ENCODE results near the gene TMEM59L. TPM values are rescaled to one million over a fixed set of nuclear protein-coding genes. Genes with fewer than 3 reads are reported as not detected.

The TMEM59L gene
- total and polyA plus RNA-seq, 9 of the 15 experiments (the other 6 are each of a cell fraction or from before 2014, with no cell fraction given): 0.37 TPM; not detected in 8

GRCh38 chr19:18660051-18660910 is 47.6 kb downstream of the TMEM59L start:
- Histone ChIP-seq H3K4me1 (replicated peaks in 1 of 2; ENCODE audit: control insufficient read depth in 2 of 2, insufficient read depth in 2 of 2, low read length in 2 of 2) (peaks cover 7 to 58% of the 10 kb centered on the region in 2 experiments; a peak in 4 of 5 replicates), H3K4me2 (ENCODE audit: insufficient read depth, low read length) (no peak overlapping the region), H3K36me3 (ENCODE audit: control insufficient read depth, insufficient read depth, low read length) (no peaks in the 10 kb centered on the region; the same call in 2 of the 3 replicates), H3K79me2 (ENCODE audit: control insufficient read depth, insufficient read depth, low read length) (no peaks in the 10 kb centered on the region), H3K27me3 (ENCODE audit: control insufficient read depth in 2 of 2, insufficient read depth in 2 of 2, low read length in 2 of 2) (no peaks in the 10 kb centered on the region), H3K9ac (ENCODE audit: insufficient read depth in 1 of 2, low read depth in 2 of 2, low read length in 2 of 2) (peak overlapping the region in 1 of 2 experiments; percentile 74; a peak in 1 of 4 replicates), H3K4me3 (no peak overlapping the region), H3K9me1 (ENCODE audit: control insufficient read depth, insufficient read depth, low read length) (no peaks in the 10 kb centered on the region), H4K20me1 (replicated peaks; ENCODE audit: control insufficient read depth, insufficient read depth, low read length) (peaks cover 43% of the 10 kb centered on the region; the same call in 1 of the 2 replicates), H3K9me3 (replicated peaks; ENCODE audit: control insufficient read depth, insufficient read depth, low read depth, low read length) (no peaks in the 10 kb centered on the region), H2AFZ (ENCODE audit: low read depth, low read length) (no peak overlapping the region), H3K27ac (ENCODE audit: extremely low read depth, low read depth, low read length) (no peak overlapping the region)
- POLR2A ChIA-PET: interaction anchor here (0.5 to 0.7 kb wide), 2 partner anchors 23 to 88 kb away, joined by 4 read pairs; no protein-coding TSS in a partner anchor
- intact Hi-C loops (cut with micrococcal nuclease) (no loop called here), in situ Hi-C loops (cut with MboI) (no loop called here)
- WGBS (ENCODE audit: insufficient coverage, low coverage, missing lambda C conversion rate): 41% methylated on average over 23 of the region's 37 CpGs
- ATAC-seq (peak; percentile 67), FAIRE-seq (no peak), DNase-seq (ENCODE audit: extremely low read depth in 1 of 4, low spot score in 3 of 4) (peak; percentile 60 to 71 (median 70))
- no TSS peak for BruUV-seq (replicated peaks)
- CTCF ChIA-PET (ENCODE audit: low intra/inter-chr PET ratio): no interaction called here
- TF ChIP-seq FOSL1 (tag; conservative IDR thresholded peaks at IDR 0.05): peak; percentile 97
- no peak for TF ChIP-seq ATF1 (CRISPR knock-in tag; IDR thresholded peaks at IDR 0.05)
- peak; percentile 26; the same call in 1 of the 2 replicates for TF ChIP-seq ATF1 (tag; IDR thresholded peaks at IDR 0.05)
- peak; percentile 22; the same call in 1 of the 2 replicates for TF ChIP-seq CREM (IDR thresholded peaks at IDR 0.05; ENCODE audit: low read depth)
- no peak for TF ChIP-seq NCOA2 (IDR thresholded peaks at IDR 0.05; ENCODE audit: partially characterized antibody in 2 of 2)
- TF ChIP-seq ZNF224 (CRISPR knock-in tag; IDR thresholded peaks at IDR 0.05): no peak
- TF ChIP-seq CXXC5 (CRISPR knock-in tag; IDR thresholded peaks at IDR 0.05): peak; percentile 13; the same call in 1 of the 2 replicates
- TF ChIP-seq FOS (IDR thresholded peaks at IDR 0.05; ENCODE audit: extremely low read depth, insufficient read length): peak; percentile 21
- no peak for TF ChIP-seq RNF219 (CRISPR knock-in tag; IDR thresholded peaks at IDR 0.05)
- peak; percentile 67 for TF ChIP-seq VEZF1 (CRISPR knock-in tag; IDR thresholded peaks at IDR 0.05)
- peak; percentile 68; the same call in 1 of the 2 replicates for TF ChIP-seq SMAD4 (CRISPR knock-in tag; conservative IDR thresholded peaks at IDR 0.05)
- TF ChIP-seq MEIS2 (IDR thresholded peaks at IDR 0.05; ENCODE audit: partially characterized antibody): peak; percentile 65
- TF ChIP-seq EGR1 (conservative IDR thresholded peaks at IDR 0.05): peak; percentile 77
- no peak for TF ChIP-seq SLC30A9 (CRISPR knock-in tag; IDR thresholded peaks at IDR 0.05)
- peak; percentile 94 for TF ChIP-seq BHLHE40 (IDR thresholded peaks at IDR 0.05; ENCODE audit: low read length)
- peak; percentile 82 for TF ChIP-seq JUND (IDR thresholded peaks at IDR 0.05; ENCODE audit: borderline replicate concordance, low read depth, low read length)
- peak; percentile 37; the same call in 1 of the 3 replicates for TF ChIP-seq JUND (tag; IDR thresholded peaks at IDR 0.05; ENCODE audit: borderline replicate concordance, low read depth, low read length)
